ENCODE measurements around the gene CEBPE. TPM values are rescaled to one million over a fixed set of nuclear protein-coding genes. Genes with fewer than 3 reads are reported as not detected.

Gene CEBPE
- total RNA-seq, 1 donor from 2014 or later = not detected

DNA sequence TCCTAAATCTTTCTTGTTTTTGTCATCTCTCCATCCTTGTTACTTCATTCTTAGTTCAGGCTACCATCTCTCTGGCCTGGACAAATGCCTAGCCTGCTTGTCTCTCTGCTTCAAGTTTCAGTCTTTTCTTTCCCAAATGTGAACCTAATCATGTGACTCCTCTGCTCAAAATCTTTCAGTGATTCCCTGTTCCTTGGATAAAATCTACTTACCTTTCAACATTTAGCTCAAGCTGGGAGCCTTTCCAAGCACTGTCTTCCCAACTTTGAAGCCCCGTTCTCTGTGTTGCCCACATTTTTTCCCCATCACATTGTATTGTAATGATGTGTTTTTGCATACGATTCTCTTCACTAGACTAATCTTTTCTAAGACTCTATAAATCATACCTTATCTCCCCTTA lies 39.7 kb upstream of the CEBPE start:
- Histone ChIP-seq H3K27me3 (ENCODE audit: insufficient read depth, low read length) (peaks cover 5% of the 10 kb centered on the region), H4K20me1 (ENCODE audit: insufficient read depth, low read length) (no peaks in the 10 kb centered on the region), H3K27ac (ENCODE audit: low read depth, low read length) (no peak overlapping the region), H2AFZ (ENCODE audit: low read depth, low read length) (no peak overlapping the region), H3K4me1 (ENCODE audit: insufficient read depth, low read length) (peaks cover 15% of the 10 kb centered on the region), H3K4me2 (ENCODE audit: low read length) (no peak overlapping the region), H3K9me3 (ENCODE audit: insufficient read depth, low read depth, low read length) (no peaks in the 10 kb centered on the region), H3K4me3 (ENCODE audit: insufficient read depth, low read depth, low read length) (no peak overlapping the region), H3K79me2 (ENCODE audit: insufficient read depth, low read length) (no peaks in the 10 kb centered on the region), H3K36me3 (ENCODE audit: insufficient read depth, low read length) (no peaks in the 10 kb centered on the region), H3K9ac (ENCODE audit: low read length) (no peak overlapping the region)
- FAIRE-seq = no peak
- TF ChIP-seq, protein P1, sequence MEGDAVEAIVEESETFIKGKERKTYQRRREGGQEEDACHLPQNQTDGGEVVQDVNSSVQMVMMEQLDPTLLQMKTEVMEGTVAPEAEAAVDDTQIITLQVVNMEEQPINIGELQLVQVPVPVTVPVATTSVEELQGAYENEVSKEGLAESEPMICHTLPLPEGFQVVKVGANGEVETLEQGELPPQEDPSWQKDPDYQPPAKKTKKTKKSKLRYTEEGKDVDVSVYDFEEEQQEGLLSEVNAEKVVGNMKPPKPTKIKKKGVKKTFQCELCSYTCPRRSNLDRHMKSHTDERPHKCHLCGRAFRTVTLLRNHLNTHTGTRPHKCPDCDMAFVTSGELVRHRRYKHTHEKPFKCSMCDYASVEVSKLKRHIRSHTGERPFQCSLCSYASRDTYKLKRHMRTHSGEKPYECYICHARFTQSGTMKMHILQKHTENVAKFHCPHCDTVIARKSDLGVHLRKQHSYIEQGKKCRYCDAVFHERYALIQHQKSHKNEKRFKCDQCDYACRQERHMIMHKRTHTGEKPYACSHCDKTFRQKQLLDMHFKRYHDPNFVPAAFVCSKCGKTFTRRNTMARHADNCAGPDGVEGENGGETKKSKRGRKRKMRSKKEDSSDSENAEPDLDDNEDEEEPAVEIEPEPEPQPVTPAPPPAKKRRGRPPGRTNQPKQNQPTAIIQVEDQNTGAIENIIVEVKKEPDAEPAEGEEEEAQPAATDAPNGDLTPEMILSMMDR (IDR thresholded peaks at IDR 0.05; ENCODE audit: insufficient read depth, low read depth, low read length) = no peak
- no peak for TF ChIP-seq EZH2 (IDR thresholded peaks at IDR 0.05; ENCODE audit: insufficient read depth, low read length)
- DNase-seq (ENCODE audit: low read depth) = peak; percentile 47
- no peaks in the 10 kb centered on the region for H3K9me3 Mint-ChIP-seq (ENCODE audit: unreplicated experiment)
- no peaks in the 10 kb centered on the region for H3K36me3 Mint-ChIP-seq (ENCODE audit: low read depth, unreplicated experiment)
- no peak overlapping the region for H3K27ac Mint-ChIP-seq (ENCODE audit: unreplicated experiment)
- H3K4me1 Mint-ChIP-seq (ENCODE audit: low read depth, unreplicated experiment) = peaks cover 32% of the 10 kb centered on the region
- H3K27me3 Mint-ChIP-seq (ENCODE audit: low read depth, unreplicated experiment) = peaks cover 5% of the 10 kb centered on the region
- H3K4me3 Mint-ChIP-seq (ENCODE audit: unreplicated experiment) = no peak overlapping the region

DNA sequence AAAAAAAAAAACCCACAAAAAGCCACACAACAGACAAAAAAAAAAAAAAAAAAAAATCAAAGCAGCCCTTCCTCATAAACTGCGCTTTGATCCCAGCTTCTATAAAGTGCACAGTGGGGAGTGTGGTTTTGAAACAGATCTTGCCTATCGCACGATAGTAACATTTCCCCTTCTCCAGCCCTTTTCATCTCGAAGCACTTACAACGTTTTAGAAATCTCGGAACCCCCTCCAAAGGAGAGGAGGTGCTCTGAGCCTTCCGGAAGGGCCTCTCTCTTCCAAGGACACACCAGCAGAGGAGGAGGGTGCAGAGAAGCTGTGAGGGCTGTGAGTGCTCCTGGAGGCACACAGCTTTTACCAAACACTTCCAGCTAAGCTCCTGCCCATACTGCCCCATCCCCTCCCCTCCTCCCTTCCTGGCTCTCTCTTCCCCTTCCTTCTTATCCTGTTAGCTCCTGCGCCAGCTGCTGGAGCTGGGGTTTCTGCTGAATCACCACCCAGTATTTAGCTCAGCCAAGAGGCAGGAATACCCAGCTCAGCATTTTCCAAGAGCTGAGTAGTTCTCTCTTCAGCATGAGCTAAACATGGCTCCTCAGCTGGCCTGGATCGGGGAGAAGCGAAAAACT lies 36.0 kb upstream of the CEBPE start:
- no peak overlapping the region for H3K27ac ChIP-seq (ENCODE audit: low read depth, low read length)
- H3K79me2 ChIP-seq (ENCODE audit: insufficient read depth, low read length) = no peaks in the 10 kb centered on the region
- Mint-ChIP-seq H3K27ac (ENCODE audit: unreplicated experiment) (peak overlapping the region; percentile 92), H3K4me1 (ENCODE audit: low read depth, unreplicated experiment) (peaks cover 25% of the 10 kb centered on the region), H3K27me3 (ENCODE audit: low read depth, unreplicated experiment) (peaks cover 6% of the 10 kb centered on the region), H3K36me3 (ENCODE audit: low read depth, unreplicated experiment) (peaks cover 2% of the 10 kb centered on the region), H3K4me3 (ENCODE audit: unreplicated experiment) (peak overlapping the region; percentile 10), H3K9me3 (ENCODE audit: unreplicated experiment) (no peaks in the 10 kb centered on the region)
- FAIRE-seq = no peak
- H3K9ac ChIP-seq (ENCODE audit: low read length) = no peak overlapping the region
- no peaks in the 10 kb centered on the region for H3K36me3 ChIP-seq (ENCODE audit: insufficient read depth, low read length)
- no peaks in the 10 kb centered on the region for H3K9me3 ChIP-seq (ENCODE audit: insufficient read depth, low read depth, low read length)
- H4K20me1 ChIP-seq (ENCODE audit: insufficient read depth, low read length) = no peaks in the 10 kb centered on the region
- TF ChIP-seq, protein P1 (IDR thresholded peaks at IDR 0.05; ENCODE audit: insufficient read depth, low read depth, low read length) = no peak
- H2AFZ ChIP-seq (ENCODE audit: low read depth, low read length) = peak overlapping the region; percentile 75
- H3K4me2 ChIP-seq (ENCODE audit: low read length) = peak overlapping the region; percentile 72
- peaks cover 5% of the 10 kb centered on the region for H3K27me3 ChIP-seq (ENCODE audit: insufficient read depth, low read length)
- H3K4me3 ChIP-seq (ENCODE audit: insufficient read depth, low read depth, low read length) = no peak overlapping the region
- peak; percentile 85 for DNase-seq (ENCODE audit: low read depth)
- peaks cover 10% of the 10 kb centered on the region for H3K4me1 ChIP-seq (ENCODE audit: insufficient read depth, low read length)

All from astrocyte (in vitro differentiated cells and primary cell).